Right lobe of liver (tissue), 6 donors: ENCODE measurements around the gene SBSN. TPM values are rescaled to one million over a fixed set of nuclear protein-coding genes. Genes with fewer than 3 reads are reported as not detected.

Experiments used
- ATAC-seq, 4 donors: fragments of 200-7000 bp; cut with Tn5 transposase; one replicate each; pipeline ENCODE4 v1.9.1; 2020; ENCODE audit warnings: mild to moderate bottlenecking in 4 of 4, moderate library complexity in 4 of 4
- DNase-seq, 3 donors: peaks; one replicate each; pipeline ENCODE4 v3.0.0-alpha.2; 2020
- H3K27ac ChIP-seq, 3 donors: fragments of 200-600 bp; one replicate each; pipeline ENCODE4 v1.8.0; 2022
- H3K27me3 ChIP-seq, 2 donors: fragments of 200-600 bp; one replicate each; pipeline ENCODE4 v1.8.0; 2022
- H3K36me3 ChIP-seq, 4 donors: fragments of 200-600 bp; sonication (generic) in 1 of 4; one replicate each; pipeline versions ENCODE4 v1.5.1 to v1.8.0; 2017 to 2022; ENCODE audit warnings: control low read depth in 1 of 4
- H3K4me1 ChIP-seq, 4 donors: fragments of 200-600 bp; sonication (generic) in 1 of 4; one replicate each; pipeline versions ENCODE4 v1.5.1 to v1.8.0; 2017 to 2022; ENCODE audit warnings: control low read depth in 1 of 4
- H3K4me3 ChIP-seq, 3 donors: fragments of 200-600 bp; one replicate each; pipeline ENCODE4 v1.8.0; 2022
- H3K9me3 ChIP-seq, 4 donors: fragments of 200-600 bp; sonication (generic) in 1 of 4; one replicate each; pipeline versions ENCODE4 v1.5.1 to v1.8.0; 2017 to 2022; ENCODE audit warnings: control low read depth in 1 of 4
- POLR2A ChIP-seq: fragments of 450-650 bp; IDR thresholded peaks from one replicate; pipeline ENCODE4 v1.6.1; 2017; ENCODE audit warnings: antibody characterized with exemption, mild to moderate bottlenecking
- WGBS: methylation state at CpG from one replicate; pipeline ENCODE4 v1.1.6; 2018; ENCODE audit warnings: low coverage, low lambda C conversion rate; ENCODE audit not compliant: insufficient coverage; ENCODE audit errors: missing lambda C conversion rate; 5-methylcytosine and 5-hydroxymethylcytosine counted together
- intact Hi-C, 2 donors: fragments of 100-400 bp; cut with DNase I; formaldehyde crosslinking; loops; one replicate each; pipeline versions ENCODE4 v1.11.2 to v1.14.1; 2022
- total RNA-seq, 6 experiments: library from RNA; depleted of rRNA in 2 of 6; stranded (reverse); fragments of >200 nt in 2 of 6; fragmentation: NEBNext Ultra II Directional in 3 of 6; extraction: Animal tissue kit (Norgen Biotek cat#: 25700) in 3 of 6; gene quantifications; one replicate each; pipeline versions ENCODE4 v1.1.0 to v1.2.4, GENCODE V29; 2016 to 2023
- TF ChIP-seq, protein P1 (sequence below), 4 donors: fragments of 200-600 bp in 3 of 4; fragments of 450-650 bp in 1 of 4; IDR thresholded peaks; one replicate each; pipeline versions ENCODE4 v1.5.1 to v1.8.0; 2016 to 2022; ENCODE audit warnings: antibody characterized with exemption in 4 of 4, mild to moderate bottlenecking in 2 of 4
- donor health status: DM: no; HTN: yes; CAD: no.
- donor health status: DM: no; HTN: no; CAD: no.
- donor health status: DM: no; HTN: no; CAD: no.
- donor health status: DM: no; HTN: yes; CAD: no.
- donor health status: DM: no; HTN: yes; CAD: no.

The SBSN gene
- total RNA-seq, 6 experiments from 2014 or later: 0.24 TPM; not detected in 5

DNA sequence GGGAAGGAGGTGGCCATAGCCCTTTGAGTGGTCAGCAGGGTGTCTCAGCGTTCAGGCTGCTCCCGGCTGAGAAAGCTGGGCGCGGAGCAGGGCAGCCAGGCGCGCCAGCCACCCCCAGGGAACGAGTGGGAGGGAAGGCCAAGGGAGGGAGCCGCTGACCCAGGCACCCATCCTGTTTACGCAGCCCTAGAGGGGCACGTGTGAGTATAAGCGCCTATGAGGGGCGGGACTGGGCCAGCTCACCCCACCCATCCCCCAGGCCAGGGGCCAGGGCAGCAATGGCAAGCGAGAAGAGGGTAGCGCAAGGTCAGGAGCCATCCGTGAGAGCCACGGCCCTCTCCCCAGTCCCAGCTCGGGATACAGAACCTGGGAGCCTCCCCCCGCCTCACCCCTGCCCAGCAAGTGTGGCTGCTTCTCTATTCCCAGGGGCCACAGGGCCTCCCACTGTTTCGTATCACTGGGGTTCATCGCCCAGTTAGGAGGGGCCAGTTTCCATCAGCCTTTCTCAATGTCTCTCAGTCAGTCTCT is 13.8 kb downstream of the SBSN start:
- no peaks in the 10 kb centered on the region for H3K9me3 ChIP-seq
- intact Hi-C loops: no loop called here
- no peaks in the 10 kb centered on the region for H3K36me3 ChIP-seq
- DNase-seq (no peak), ATAC-seq (peak in 2 of 4 donors; percentile 17 to 22)
- no CpG with 5 or more reads among the region's 20 CpGs for WGBS
- TF ChIP-seq, protein P1, sequence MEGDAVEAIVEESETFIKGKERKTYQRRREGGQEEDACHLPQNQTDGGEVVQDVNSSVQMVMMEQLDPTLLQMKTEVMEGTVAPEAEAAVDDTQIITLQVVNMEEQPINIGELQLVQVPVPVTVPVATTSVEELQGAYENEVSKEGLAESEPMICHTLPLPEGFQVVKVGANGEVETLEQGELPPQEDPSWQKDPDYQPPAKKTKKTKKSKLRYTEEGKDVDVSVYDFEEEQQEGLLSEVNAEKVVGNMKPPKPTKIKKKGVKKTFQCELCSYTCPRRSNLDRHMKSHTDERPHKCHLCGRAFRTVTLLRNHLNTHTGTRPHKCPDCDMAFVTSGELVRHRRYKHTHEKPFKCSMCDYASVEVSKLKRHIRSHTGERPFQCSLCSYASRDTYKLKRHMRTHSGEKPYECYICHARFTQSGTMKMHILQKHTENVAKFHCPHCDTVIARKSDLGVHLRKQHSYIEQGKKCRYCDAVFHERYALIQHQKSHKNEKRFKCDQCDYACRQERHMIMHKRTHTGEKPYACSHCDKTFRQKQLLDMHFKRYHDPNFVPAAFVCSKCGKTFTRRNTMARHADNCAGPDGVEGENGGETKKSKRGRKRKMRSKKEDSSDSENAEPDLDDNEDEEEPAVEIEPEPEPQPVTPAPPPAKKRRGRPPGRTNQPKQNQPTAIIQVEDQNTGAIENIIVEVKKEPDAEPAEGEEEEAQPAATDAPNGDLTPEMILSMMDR (IDR thresholded peaks at IDR 0.05): no peak
- no peak for TF ChIP-seq POLR2A
- H3K4me3 ChIP-seq: no peak overlapping the region
- H3K27me3 ChIP-seq: no peaks in the 10 kb centered on the region
- peaks cover 0 to 10% (median 0%) of the 10 kb centered on the region in 4 donors for H3K4me1 ChIP-seq
- H3K27ac ChIP-seq: no peak overlapping the region

DNA sequence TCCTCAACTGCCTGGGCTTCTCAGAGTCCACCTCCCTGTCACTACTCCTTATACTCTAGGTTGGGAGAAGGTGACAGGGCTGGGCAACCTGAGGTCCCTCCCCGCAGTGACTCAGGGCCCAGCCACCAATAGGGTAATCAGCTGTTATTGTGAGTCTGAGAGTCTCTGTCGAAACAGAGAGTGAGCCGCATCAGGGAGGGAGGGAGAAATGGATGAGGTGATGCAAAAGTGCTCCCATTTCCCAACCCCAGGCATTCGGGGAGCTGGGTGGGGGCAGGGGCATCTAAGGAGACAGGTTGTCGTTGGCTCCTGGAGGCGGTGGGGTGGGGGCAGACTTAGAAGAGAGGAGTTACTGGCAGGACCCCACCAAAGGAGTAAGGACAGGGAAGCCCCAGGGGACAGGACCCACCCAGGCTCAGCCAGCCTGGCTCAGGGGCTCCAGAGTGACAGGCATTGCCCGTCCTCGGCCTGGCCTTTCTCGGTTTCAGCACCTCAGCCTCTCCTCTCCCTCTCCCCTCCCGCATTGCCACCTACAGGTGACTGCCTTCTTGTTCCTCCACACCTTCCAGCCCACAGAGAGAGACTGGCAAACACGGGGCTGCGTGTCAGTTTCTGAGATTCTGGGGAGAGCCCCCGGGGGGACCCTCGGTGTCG is 14.4 kb downstream of the SBSN start, which contains the start of gene DMKN:
Gene DMKN (minus strand): TSS at position 22 of the 654 bp plus-strand sequence. CDS start 174 bp downstream, outside the sequence.
- 34% methylated on average over 11 of the region's 15 CpGs for WGBS
- no peaks in the 10 kb centered on the region for H3K36me3 ChIP-seq
- DNase-seq: no peak
- no peaks in the 10 kb centered on the region for H3K27me3 ChIP-seq
- H3K27ac ChIP-seq: no peak within 1 kb of the TSS
- intact Hi-C loops: no loop called here
- TF ChIP-seq, protein P1 (IDR thresholded peaks at IDR 0.05): no peak
- no peak for TF ChIP-seq POLR2A
- ATAC-seq: no peak
- H3K4me3 ChIP-seq: no peak within 1 kb of the TSS
- no peaks in the 10 kb centered on the region for H3K9me3 ChIP-seq
- H3K4me1 ChIP-seq: peaks cover 0 to 10% (median 0%) of the 10 kb centered on the region in 4 donors

DNA sequence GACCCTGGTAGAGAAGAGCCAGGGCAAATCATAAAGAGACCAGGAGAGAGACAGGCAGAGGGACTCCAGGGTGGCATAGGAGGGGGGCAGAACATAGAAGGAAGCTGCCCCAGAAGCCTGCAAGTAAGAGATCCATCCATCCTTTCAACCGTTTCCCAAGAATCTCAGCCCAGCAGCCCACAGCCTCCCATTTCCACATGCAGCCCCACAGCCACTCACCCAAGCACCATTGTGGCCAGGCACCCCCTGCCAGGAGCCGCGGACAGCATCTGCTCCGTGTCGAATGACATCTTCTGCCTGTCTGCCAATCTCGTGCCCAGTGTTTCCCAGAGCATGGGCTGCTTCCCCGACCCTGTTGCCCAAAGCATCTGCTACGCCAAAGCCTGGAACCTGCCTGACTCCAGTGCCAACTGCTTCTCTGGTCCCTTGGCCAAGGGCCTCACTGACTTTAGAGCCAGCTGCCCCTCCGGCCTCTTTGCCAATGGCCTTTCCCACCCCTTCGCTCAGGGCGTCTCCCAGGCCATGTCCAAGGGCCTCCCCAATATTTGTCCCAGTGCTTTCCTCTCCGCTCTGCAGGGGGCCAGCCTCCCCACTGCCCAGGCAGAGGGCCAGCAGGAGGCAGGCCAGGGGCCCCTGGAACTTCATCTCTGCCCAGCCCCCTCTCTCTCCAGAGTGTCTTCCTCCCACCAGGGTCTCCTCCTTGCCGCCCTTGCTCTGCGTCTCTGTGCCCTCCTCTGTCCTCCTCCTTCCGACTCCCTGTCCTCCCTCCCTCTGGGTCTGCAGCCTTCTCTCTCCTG is 15.1 kb downstream of the SBSN start:
- H3K27ac ChIP-seq: no peak overlapping the region
- no peaks in the 10 kb centered on the region for H3K27me3 ChIP-seq
- H3K4me1 ChIP-seq: peaks cover 0 to 10% (median 0%) of the 10 kb centered on the region in 4 donors
- ATAC-seq (no peak), DNase-seq (no peak)
- no peaks in the 10 kb centered on the region for H3K36me3 ChIP-seq
- intact Hi-C loops: no loop called here
- WGBS: 60% methylated on average over 3 of the region's 15 CpGs
- H3K9me3 ChIP-seq: no peaks in the 10 kb centered on the region
- TF ChIP-seq, protein P1 (IDR thresholded peaks at IDR 0.05): no peak
- TF ChIP-seq POLR2A: no peak
- H3K4me3 ChIP-seq: no peak overlapping the region

DNA sequence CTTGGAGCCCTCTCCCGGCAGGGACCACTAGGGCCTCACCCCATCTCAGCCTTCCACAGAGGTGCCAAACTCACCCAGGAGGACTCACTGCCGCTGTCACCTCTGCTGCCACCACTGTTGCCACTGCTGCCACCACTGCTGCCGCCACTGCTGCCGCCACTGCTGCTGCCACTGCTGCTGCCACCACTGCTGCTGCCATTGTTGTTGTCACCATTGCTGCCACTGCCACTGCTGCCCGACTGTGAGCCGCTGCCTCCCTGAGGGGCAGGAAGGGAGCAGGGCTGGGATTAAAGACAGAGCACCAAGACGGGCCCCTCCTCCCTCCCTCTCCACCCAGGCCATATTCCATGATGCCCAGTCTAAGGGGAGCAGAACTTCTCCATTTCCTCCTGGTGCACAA is 16.8 kb downstream of the SBSN start:
- TF ChIP-seq, protein P1 (IDR thresholded peaks at IDR 0.05): no peak
- TF ChIP-seq POLR2A: no peak
- H3K27me3 ChIP-seq: no peaks in the 10 kb centered on the region
- peaks cover 0 to 10% (median 0%) of the 10 kb centered on the region in 4 donors for H3K4me1 ChIP-seq
- ATAC-seq: no peak
- no peak overlapping the region for H3K27ac ChIP-seq
- DNase-seq: no peak
- no peaks in the 10 kb centered on the region for H3K36me3 ChIP-seq
- H3K9me3 ChIP-seq: no peaks in the 10 kb centered on the region
- WGBS: no CpG with 5 or more reads among the region's 7 CpGs
- intact Hi-C loops: no loop called here
- H3K4me3 ChIP-seq: no peak overlapping the region
